Measurements from ENCODE around the gene SEMA4C. TPM values are rescaled to one million over a fixed set of nuclear protein-coding genes. Genes with fewer than 3 reads are reported as not detected.

The SEMA4C gene
- total and polyA plus RNA-seq, 2 of the 4 experiments (the other 2 are of a cell fraction): 15.8 to 24.3 TPM

DNA sequence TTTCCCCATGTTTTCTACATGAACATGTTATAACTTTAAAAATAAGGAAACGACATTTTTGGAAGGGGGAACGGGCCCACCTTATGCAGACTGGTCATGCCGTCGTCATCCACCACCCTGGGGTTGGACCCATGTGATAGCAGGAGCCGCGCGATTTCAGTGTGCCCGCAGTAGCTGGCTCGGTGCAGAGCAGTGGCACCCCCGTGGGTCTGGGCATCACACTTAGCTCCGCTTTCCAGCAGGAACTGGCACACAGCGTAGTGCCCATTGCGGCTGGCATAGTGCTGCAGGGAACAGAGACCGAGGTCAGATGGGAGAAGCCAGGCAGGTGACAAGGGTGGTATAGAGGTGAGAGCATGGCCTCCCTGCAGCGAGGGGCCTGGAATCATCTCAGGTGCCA lies 16.6 kb downstream of the SEMA4C start:
- H2BK120ac ChIP-seq (ENCODE audit: low read depth, low read length): no peak overlapping the region
- no peaks in the 10 kb centered on the region for H3K27me3 ChIP-seq (ENCODE audit: control insufficient read depth, insufficient read depth, low read length)
- DNase-seq (no peak), ATAC-seq (ENCODE audit: low read depth) (no peak)
- POLR2A ChIA-PET (ENCODE audit: unreplicated experiment): no interaction called here
- H3K27ac ChIP-seq (ENCODE audit: insufficient read depth, low read length): no peak overlapping the region
- H3K9ac ChIP-seq (ENCODE audit: low read depth, low read length): no peak overlapping the region
- no peak overlapping the region for H2AFZ ChIP-seq (replicated peaks; ENCODE audit: low read length, poor library complexity)
- no peak overlapping the region for H3K4ac ChIP-seq (ENCODE audit: low read depth, low read length)
- no peak overlapping the region for H3K14ac ChIP-seq (replicated peaks; ENCODE audit: low read depth, low read length)
- no peaks in the 10 kb centered on the region; the same call in 1 of the 2 replicates for H4K20me1 ChIP-seq (ENCODE audit: insufficient read depth, low read length)
- H3K18ac ChIP-seq (ENCODE audit: low read depth, low read length): no peak overlapping the region
- H3K36me3 ChIP-seq (ENCODE audit: control insufficient read depth, insufficient read depth, low read length): peaks cover 21% of the 10 kb centered on the region
- peaks cover 5% of the 10 kb centered on the region for H3K4me1 ChIP-seq (ENCODE audit: control insufficient read depth, insufficient read depth, low read length)
- no peak for TF ChIP-seq SMC3 (IDR thresholded peaks at IDR 0.05; ENCODE audit: low read depth, low read length)
- TF ChIP-seq CHD1 (IDR thresholded peaks at IDR 0.05; ENCODE audit: low read depth, low read length): no peak
- TF ChIP-seq RAD21 (IDR thresholded peaks at IDR 0.05; ENCODE audit: low read length): no peak
- no peak for TF ChIP-seq MAZ (IDR thresholded peaks at IDR 0.05; ENCODE audit: borderline replicate concordance, low read depth, low read length)
- TF ChIP-seq FOS (IDR thresholded peaks at IDR 0.05; ENCODE audit: low read depth, low read length): no peak
- no peak for TF ChIP-seq RCOR1 (IDR thresholded peaks at IDR 0.05; ENCODE audit: insufficient replicate concordance, low read length)
- TF ChIP-seq BHLHE40 (IDR thresholded peaks at IDR 0.05; ENCODE audit: low read depth, low read length): no peak
- no peak for TF ChIP-seq CEBPB (IDR thresholded peaks at IDR 0.05; ENCODE audit: low read depth, low read length)
- TF ChIP-seq, protein P1, sequence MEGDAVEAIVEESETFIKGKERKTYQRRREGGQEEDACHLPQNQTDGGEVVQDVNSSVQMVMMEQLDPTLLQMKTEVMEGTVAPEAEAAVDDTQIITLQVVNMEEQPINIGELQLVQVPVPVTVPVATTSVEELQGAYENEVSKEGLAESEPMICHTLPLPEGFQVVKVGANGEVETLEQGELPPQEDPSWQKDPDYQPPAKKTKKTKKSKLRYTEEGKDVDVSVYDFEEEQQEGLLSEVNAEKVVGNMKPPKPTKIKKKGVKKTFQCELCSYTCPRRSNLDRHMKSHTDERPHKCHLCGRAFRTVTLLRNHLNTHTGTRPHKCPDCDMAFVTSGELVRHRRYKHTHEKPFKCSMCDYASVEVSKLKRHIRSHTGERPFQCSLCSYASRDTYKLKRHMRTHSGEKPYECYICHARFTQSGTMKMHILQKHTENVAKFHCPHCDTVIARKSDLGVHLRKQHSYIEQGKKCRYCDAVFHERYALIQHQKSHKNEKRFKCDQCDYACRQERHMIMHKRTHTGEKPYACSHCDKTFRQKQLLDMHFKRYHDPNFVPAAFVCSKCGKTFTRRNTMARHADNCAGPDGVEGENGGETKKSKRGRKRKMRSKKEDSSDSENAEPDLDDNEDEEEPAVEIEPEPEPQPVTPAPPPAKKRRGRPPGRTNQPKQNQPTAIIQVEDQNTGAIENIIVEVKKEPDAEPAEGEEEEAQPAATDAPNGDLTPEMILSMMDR (conservative IDR thresholded peaks at IDR 0.05; ENCODE audit: low read depth, low read length): no peak
- TF ChIP-seq NFE2L2 (IDR thresholded peaks at IDR 0.05; ENCODE audit: low read depth, low read length): no peak
- TF ChIP-seq MXI1 (IDR thresholded peaks at IDR 0.05; ENCODE audit: borderline replicate concordance, low read depth, low read length): no peak
- no peak for TF ChIP-seq RFX5 (IDR thresholded peaks at IDR 0.05; ENCODE audit: low read depth, low read length)
- no peak for TF ChIP-seq MAFK (IDR thresholded peaks at IDR 0.05; ENCODE audit: low read depth, low read length)
- no peak for TF ChIP-seq POLR2A (IDR thresholded peaks at IDR 0.05; ENCODE audit: low read depth, low read length)
- no peak for TF ChIP-seq ELK1 (IDR thresholded peaks at IDR 0.05; ENCODE audit: borderline replicate concordance, low read depth, low read length)
- TF ChIP-seq, protein P2, sequence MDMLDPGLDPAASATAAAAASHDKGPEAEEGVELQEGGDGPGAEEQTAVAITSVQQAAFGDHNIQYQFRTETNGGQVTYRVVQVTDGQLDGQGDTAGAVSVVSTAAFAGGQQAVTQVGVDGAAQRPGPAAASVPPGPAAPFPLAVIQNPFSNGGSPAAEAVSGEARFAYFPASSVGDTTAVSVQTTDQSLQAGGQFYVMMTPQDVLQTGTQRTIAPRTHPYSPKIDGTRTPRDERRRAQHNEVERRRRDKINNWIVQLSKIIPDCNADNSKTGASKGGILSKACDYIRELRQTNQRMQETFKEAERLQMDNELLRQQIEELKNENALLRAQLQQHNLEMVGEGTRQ (IDR thresholded peaks at IDR 0.05; ENCODE audit: low read depth, low read length): no peak
- H2BK20ac ChIP-seq (ENCODE audit: low read depth, low read length): no peak overlapping the region
- no peak overlapping the region for H2AK9ac ChIP-seq (replicated peaks; ENCODE audit: low read depth, low read length, poor library complexity)
- H3K79me1 ChIP-seq (ENCODE audit: low read depth in 1 of 2, low read length in 2 of 2): peaks cover 11 to 27% of the 10 kb centered on the region in 2 experiments
- H2BK15ac ChIP-seq (ENCODE audit: low read depth, low read length): no peak overlapping the region
- in situ Hi-C loops (cut with MboI; ENCODE audit: low sequenced_read_pairs) (loop anchor here (25.0 kb wide), 1 partner anchor 259 kb away; the partner anchor contains the start of gene ANKRD36), intact Hi-C loops (cut with micrococcal nuclease) (no loop called here), dilution Hi-C loops (cut with HindIII; ENCODE audit: low sequenced_read_pairs, unreplicated experiment) (no loop called here)
- H4K91ac ChIP-seq (ENCODE audit: insufficient read depth, low read depth, low read length): no peak overlapping the region
- no peak overlapping the region for H3K4me3 ChIP-seq (ENCODE audit: insufficient read depth, low read depth, low read length)
- no peak overlapping the region for H4K5ac ChIP-seq (ENCODE audit: low read depth, low read length)
- 91% methylated on average over 12 of the region's 15 CpGs; no CpG with 5 or more reads in 1 of the 2 experiments for WGBS, 2 experiments (ENCODE audit: extremely low coverage in 2 of 2, insufficient read length in 1 of 2)
- no peak overlapping the region for H3K56ac ChIP-seq (ENCODE audit: extremely low read depth, insufficient read depth, low read length)
- H3K9me3 ChIP-seq (ENCODE audit: control insufficient read depth, insufficient read depth, low read length): no peaks in the 10 kb centered on the region
- no peak overlapping the region for H2BK5ac ChIP-seq (ENCODE audit: low read depth, low read length, poor library complexity, severe bottlenecking)
- no TSS peak for BruUV-seq (replicated peaks)
- no peak overlapping the region for H3K4me2 ChIP-seq (ENCODE audit: low read depth, low read length)
- peaks cover 3% of the 10 kb centered on the region; the same call in 1 of the 2 replicates for H3K9me1 ChIP-seq (ENCODE audit: insufficient read depth, low read length)
- H2AK5ac ChIP-seq (ENCODE audit: low read depth, low read length): no peak overlapping the region
- H4K8ac ChIP-seq (ENCODE audit: low read depth in 2 of 2, low read length in 2 of 2): no peak overlapping the region
- CTCF ChIA-PET: no interaction called here
- H3K23ac ChIP-seq (ENCODE audit: low read depth, low read length): no peak overlapping the region
